ENCODE measurements around the gene ANKRD40. TPM values are rescaled to one million over a fixed set of nuclear protein-coding genes. Genes with fewer than 3 reads are reported as not detected.

The ANKRD40 gene
- total RNA-seq, 1 donor from 2014 or later = 62.0 TPM

DNA sequence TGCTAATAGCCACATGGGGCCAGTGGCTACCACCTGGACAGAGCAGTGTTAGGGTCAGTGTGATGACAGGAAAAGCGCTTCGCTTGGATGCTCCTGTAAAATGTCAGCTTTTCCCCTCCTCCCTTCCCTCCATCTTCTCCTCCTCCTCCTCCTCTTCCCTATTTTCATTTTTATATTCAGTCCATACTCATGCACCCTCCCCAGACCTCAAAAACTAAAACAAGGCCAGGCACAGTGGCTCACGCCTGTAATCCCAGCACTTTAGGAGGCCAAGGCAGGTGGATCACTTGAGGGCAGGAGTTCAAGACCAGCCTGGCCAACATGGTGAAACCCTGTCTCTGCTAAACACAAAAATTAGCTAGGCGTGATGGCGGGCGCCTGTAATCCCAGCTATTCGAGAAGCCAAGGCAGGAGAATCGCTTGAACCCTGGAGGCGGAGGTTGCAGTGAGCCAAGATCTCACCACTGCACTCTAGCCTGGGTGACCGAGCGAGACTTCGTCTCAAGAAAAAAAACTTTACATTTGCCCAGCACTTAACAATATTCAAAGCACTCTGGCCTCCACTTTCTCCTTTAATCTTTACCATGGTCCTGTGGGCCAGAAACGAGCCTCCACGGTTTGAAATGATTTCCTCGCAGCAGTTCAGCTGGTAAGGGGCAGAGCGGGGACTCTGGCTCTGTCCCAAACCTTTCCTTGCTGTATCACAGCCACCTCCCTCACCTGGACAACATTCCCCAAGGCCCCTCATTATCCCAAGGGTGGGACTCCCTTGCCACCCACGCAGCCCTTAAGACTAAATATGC lies 21.8 kb downstream of the ANKRD40 start:
- no peaks in the 10 kb centered on the region for H3K27me3 Mint-ChIP-seq (ENCODE audit: low read depth)
- H3K27ac Mint-ChIP-seq (ENCODE audit: unreplicated experiment) = no peak overlapping the region
- TF ChIP-seq, protein P1, sequence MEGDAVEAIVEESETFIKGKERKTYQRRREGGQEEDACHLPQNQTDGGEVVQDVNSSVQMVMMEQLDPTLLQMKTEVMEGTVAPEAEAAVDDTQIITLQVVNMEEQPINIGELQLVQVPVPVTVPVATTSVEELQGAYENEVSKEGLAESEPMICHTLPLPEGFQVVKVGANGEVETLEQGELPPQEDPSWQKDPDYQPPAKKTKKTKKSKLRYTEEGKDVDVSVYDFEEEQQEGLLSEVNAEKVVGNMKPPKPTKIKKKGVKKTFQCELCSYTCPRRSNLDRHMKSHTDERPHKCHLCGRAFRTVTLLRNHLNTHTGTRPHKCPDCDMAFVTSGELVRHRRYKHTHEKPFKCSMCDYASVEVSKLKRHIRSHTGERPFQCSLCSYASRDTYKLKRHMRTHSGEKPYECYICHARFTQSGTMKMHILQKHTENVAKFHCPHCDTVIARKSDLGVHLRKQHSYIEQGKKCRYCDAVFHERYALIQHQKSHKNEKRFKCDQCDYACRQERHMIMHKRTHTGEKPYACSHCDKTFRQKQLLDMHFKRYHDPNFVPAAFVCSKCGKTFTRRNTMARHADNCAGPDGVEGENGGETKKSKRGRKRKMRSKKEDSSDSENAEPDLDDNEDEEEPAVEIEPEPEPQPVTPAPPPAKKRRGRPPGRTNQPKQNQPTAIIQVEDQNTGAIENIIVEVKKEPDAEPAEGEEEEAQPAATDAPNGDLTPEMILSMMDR (conservative IDR thresholded peaks at IDR 0.05) = no peak
- peaks cover 53% of the 10 kb centered on the region for H3K4me1 Mint-ChIP-seq
- no peaks in the 10 kb centered on the region for H3K36me3 Mint-ChIP-seq (ENCODE audit: low read depth)
- no peak overlapping the region for H3K4me3 Mint-ChIP-seq
- DNase-seq (ENCODE audit: low read depth, low spot score) = no peak
- H3K9me3 Mint-ChIP-seq = no peaks in the 10 kb centered on the region

DNA sequence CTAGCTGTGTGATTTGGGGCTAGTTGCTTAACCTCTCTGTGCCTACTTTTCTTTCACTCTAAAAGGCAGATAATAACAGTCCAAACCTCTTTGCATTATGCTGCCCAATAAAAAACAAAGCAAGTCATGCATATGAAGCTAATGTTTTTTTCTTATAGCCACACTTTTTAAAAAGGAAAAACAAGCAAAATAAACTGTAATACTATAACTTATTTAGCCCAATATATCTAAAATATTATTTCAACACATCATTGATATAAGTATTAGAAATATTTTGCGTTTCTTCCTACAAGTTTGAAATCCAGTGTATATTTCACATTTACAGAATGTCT lies 22.4 kb downstream of the ANKRD40 start:
- Mint-ChIP-seq H3K4me1 (peaks cover 48% of the 10 kb centered on the region), H3K36me3 (ENCODE audit: low read depth) (no peaks in the 10 kb centered on the region), H3K27me3 (ENCODE audit: low read depth) (no peaks in the 10 kb centered on the region), H3K9me3 (no peaks in the 10 kb centered on the region), H3K4me3 (no peak overlapping the region), H3K27ac (ENCODE audit: unreplicated experiment) (no peak overlapping the region)
- TF ChIP-seq, protein P1 (conservative IDR thresholded peaks at IDR 0.05) = no peak
- DNase-seq (ENCODE audit: low read depth, low spot score) = no peak

DNA sequence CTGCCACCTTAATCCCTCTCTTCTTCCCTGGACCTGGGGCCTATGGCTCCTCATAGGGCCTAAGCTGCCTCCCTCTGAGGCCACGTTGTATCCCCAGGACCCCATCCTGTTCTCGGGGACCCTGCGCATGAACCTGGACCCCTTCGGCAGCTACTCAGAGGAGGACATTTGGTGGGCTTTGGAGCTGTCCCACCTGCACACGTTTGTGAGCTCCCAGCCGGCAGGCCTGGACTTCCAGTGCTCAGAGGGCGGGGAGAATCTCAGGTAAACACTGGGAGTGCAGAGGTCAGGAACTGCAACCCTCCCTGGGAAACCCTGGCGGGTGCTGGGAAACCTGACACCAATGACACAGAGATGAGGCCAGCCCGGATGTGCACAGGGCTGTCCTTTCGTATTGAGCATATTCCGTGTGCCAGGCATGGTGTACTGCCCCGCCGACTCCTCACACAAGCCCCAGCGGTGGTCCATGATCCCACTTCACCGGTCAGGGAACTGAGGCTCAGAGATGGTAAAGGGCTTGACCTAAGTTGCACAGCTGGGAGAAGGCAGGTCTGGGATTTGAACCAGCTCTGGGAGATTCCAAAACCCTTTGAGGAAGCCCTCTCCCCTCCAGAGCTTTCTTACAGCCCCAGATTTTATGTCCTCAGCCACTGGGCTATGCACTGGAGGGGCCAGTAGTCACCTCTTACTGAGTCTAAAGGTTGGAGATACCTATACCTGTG lies 22.9 kb downstream of the ANKRD40 start:
- H3K4me1 Mint-ChIP-seq = peaks cover 42% of the 10 kb centered on the region
- TF ChIP-seq, protein P1 (conservative IDR thresholded peaks at IDR 0.05) = no peak
- no peaks in the 10 kb centered on the region for H3K9me3 Mint-ChIP-seq
- DNase-seq (ENCODE audit: low read depth, low spot score) = no peak
- H3K27me3 Mint-ChIP-seq (ENCODE audit: low read depth) = no peaks in the 10 kb centered on the region
- H3K4me3 Mint-ChIP-seq = no peak overlapping the region
- no peak overlapping the region for H3K27ac Mint-ChIP-seq (ENCODE audit: unreplicated experiment)
- no peaks in the 10 kb centered on the region for H3K36me3 Mint-ChIP-seq (ENCODE audit: low read depth)

DNA sequence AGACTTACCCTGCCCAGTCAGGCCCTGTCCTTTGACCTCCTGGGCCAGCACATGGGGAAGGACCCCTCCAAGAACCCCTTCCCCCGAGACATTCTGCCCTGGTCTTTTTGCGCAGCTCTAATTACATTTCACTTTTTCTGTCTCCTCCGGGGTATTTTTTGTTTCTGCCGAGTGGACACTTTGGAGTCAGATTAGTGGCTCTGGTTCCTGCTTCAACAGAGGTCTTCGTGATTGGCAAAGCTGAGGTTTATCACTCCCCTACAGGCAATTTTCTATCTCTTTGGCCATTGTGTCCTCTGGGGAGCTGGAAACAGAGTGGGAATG lies 23.5 kb downstream of the ANKRD40 start:
- H3K9me3 Mint-ChIP-seq = no peaks in the 10 kb centered on the region
- no peak overlapping the region for H3K4me3 Mint-ChIP-seq
- H3K4me1 Mint-ChIP-seq = peaks cover 37% of the 10 kb centered on the region
- H3K27me3 Mint-ChIP-seq (ENCODE audit: low read depth) = no peaks in the 10 kb centered on the region
- no peak overlapping the region for H3K27ac Mint-ChIP-seq (ENCODE audit: unreplicated experiment)
- H3K36me3 Mint-ChIP-seq (ENCODE audit: low read depth) = no peaks in the 10 kb centered on the region
- DNase-seq (ENCODE audit: low read depth, low spot score) = no peak
- TF ChIP-seq, protein P1 (conservative IDR thresholded peaks at IDR 0.05) = no peak

DNA sequence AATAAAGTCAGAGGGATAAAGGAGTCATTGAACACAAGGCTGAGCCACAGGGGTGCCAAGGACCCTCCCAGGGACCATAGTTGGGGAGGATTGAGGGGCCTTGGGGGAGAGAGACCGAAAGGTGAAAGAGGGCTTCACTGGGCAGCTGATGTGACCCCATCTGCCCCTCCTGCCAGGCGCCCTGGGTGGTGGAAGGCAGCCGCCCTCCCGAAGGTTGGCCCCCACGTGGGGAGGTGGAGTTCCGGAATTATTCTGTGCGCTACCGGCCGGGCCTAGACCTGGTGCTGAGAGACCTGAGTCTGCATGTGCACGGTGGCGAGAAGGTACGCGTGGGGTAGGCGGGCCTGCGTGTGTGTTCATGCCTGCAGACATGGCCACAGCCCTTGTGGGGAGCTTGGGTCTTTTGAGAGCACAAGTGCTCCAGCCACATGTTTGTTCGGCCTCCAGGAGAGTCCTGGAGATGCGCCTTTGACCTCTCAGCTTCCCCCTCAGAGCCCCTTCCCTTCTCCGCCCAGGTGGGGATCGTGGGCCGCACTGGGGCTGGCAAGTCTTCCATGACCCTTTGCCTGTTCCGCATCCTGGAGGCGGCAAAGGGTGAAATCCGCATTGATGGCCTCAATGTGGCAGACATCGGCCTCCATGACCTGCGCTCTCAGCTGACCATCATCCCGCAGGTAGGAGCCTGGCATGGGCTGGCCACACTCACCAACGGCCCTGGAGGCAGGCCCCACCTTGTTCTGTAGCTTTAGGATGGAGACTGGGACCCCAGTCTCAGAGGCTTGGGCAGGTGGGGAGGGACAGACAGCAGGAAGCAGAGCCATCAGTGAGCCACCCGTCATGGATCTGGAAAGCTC lies 24.1 kb downstream of the ANKRD40 start:
- DNase-seq (ENCODE audit: low read depth, low spot score) = no peak
- H3K9me3 Mint-ChIP-seq = no peaks in the 10 kb centered on the region
- H3K4me3 Mint-ChIP-seq = no peak overlapping the region
- H3K27me3 Mint-ChIP-seq (ENCODE audit: low read depth) = no peaks in the 10 kb centered on the region
- peaks cover 34% of the 10 kb centered on the region for H3K4me1 Mint-ChIP-seq
- no peaks in the 10 kb centered on the region for H3K36me3 Mint-ChIP-seq (ENCODE audit: low read depth)
- TF ChIP-seq, protein P1 (conservative IDR thresholded peaks at IDR 0.05) = no peak
- no peak overlapping the region for H3K27ac Mint-ChIP-seq (ENCODE audit: unreplicated experiment)

All from neural crest cell (in vitro differentiated cells).